ENCODE measurements around the gene TCF3.

The TCF3 gene

DNA sequence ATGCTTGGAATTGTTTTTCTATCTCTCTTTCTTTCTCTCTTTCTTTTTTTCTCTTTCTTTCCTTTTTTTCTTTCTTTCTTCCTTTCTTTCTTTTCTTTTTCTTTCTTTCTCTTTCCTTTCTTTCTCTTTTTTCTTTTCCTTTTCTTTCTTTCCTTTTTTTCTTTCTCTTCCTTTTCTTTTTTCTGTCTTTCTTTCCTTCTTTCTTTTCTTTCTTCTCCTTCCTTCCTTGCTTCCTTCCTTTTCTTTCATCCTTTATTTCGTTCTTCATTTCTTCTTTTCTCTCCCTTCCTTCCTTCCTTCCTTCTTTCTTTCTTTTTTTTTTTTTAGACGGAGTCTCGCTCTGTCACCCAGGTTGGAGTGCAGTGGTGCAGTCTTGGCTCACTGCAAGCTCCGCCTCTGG, 82.4 kb downstream of the TCF3 start:
- H3K27me3 ChIP-seq (ENCODE audit: insufficient read depth, low read length): peaks cover 26% of the 10 kb centered on the region
- no peak overlapping the region for H3K4me3 ChIP-seq (ENCODE audit: low read length)
- H3K36me3 ChIP-seq (ENCODE audit: insufficient read depth, low read depth, low read length): peaks cover 1% of the 10 kb centered on the region; the same call in 1 of the 2 replicates
- H3K9ac ChIP-seq (ENCODE audit: low read depth, low read length): no peak overlapping the region
- peaks cover 3% of the 10 kb centered on the region; the same call in 1 of the 2 replicates for H3K9me3 ChIP-seq (ENCODE audit: insufficient read depth, low read depth, low read length)
- no peaks in the 10 kb centered on the region for H3K4me1 ChIP-seq (ENCODE audit: insufficient read depth, low read length)
- H3K27ac ChIP-seq (ENCODE audit: low read length): no peak overlapping the region

GRCh38 chr19:1568320-1569019, 83.9 kb downstream of the TCF3 start, which contains the start of gene MEX3D:
Gene MEX3D (minus strand): TSS chr19:1568325. CDS start chr19:1568058, 267 bp downstream.
- H3K9me3 ChIP-seq (ENCODE audit: insufficient read depth, low read depth, low read length): peaks cover 3% of the 10 kb centered on the region; the same call in 1 of the 2 replicates
- peak within 1 kb of the TSS; percentile 77; the same call in 1 of the 2 replicates for H3K4me3 ChIP-seq (ENCODE audit: low read length)
- peaks cover 8% of the 10 kb centered on the region; the same call in 1 of the 2 replicates for H3K36me3 ChIP-seq (ENCODE audit: insufficient read depth, low read depth, low read length)
- H3K27ac ChIP-seq (ENCODE audit: low read length): peak within 1 kb of the TSS; percentile 76
- H3K27me3 ChIP-seq (ENCODE audit: insufficient read depth, low read length): peaks cover 26% of the 10 kb centered on the region
- peak within 1 kb of the TSS; percentile 91 for H3K9ac ChIP-seq (ENCODE audit: low read depth, low read length)
- H3K4me1 ChIP-seq (ENCODE audit: insufficient read depth, low read length): no peaks in the 10 kb centered on the region

GRCh38 chr19:1567848-1568227, 84.6 kb downstream of the TCF3 start:
- Histone ChIP-seq H3K27ac (ENCODE audit: low read length) (no peak overlapping the region), H3K9ac (ENCODE audit: low read depth, low read length) (no peak overlapping the region), H3K4me3 (ENCODE audit: low read length) (no peak overlapping the region), H3K4me1 (ENCODE audit: insufficient read depth, low read length) (no peaks in the 10 kb centered on the region), H3K27me3 (ENCODE audit: insufficient read depth, low read length) (peaks cover 26% of the 10 kb centered on the region), H3K9me3 (ENCODE audit: insufficient read depth, low read depth, low read length) (peaks cover 3% of the 10 kb centered on the region; the same call in 1 of the 2 replicates), H3K36me3 (ENCODE audit: insufficient read depth, low read depth, low read length) (peaks cover 8% of the 10 kb centered on the region; the same call in 1 of the 2 replicates)

- no peaks in the 10 kb centered on the region for H3K4me1 ChIP-seq (ENCODE audit: insufficient read depth, low read length)
- peaks cover 3% of the 10 kb centered on the region; the same call in 1 of the 2 replicates for H3K9me3 ChIP-seq (ENCODE audit: insufficient read depth, low read depth, low read length)
- peak overlapping the region; percentile 91 for H3K9ac ChIP-seq (ENCODE audit: low read depth, low read length)
- H3K27ac ChIP-seq (ENCODE audit: low read length): peak overlapping the region; percentile 76
- peaks cover 8% of the 10 kb centered on the region; the same call in 1 of the 2 replicates for H3K36me3 ChIP-seq (ENCODE audit: insufficient read depth, low read depth, low read length)
- H3K27me3 ChIP-seq (ENCODE audit: insufficient read depth, low read length): peaks cover 26% of the 10 kb centered on the region
- H3K4me3 ChIP-seq (ENCODE audit: low read length): peak overlapping the region; percentile 77; the same call in 1 of the 2 replicates
These were observed 85.1 kb downstream of the TCF3 start for GRCh38 chr19:1567116-1567847.

GRCh38 chr19:1566392-1567115, 85.9 kb downstream of the TCF3 start:
- peaks cover 8% of the 10 kb centered on the region; the same call in 1 of the 2 replicates for H3K36me3 ChIP-seq (ENCODE audit: insufficient read depth, low read depth, low read length)

DNA sequence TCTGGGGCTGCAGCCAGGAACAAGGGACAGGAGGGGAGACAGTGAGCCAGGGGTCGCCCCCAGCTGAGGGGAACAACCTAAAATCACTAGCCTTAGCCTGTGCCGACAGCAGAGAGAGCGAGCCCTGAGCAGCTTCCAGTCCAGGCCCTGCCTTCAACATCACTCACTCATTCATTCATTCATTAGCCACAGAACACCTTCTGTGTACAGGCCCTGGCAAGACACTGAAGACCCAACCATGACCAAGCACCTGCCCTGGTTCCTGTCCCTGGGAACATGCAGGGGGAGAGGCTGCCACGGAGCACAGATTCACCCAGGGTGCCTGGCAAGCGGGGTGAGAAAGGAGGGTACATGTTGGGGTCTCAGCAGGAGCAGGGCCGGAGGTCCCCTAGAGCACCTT, 89.2 kb downstream of the TCF3 start:
- no peak overlapping the region for H3K9ac ChIP-seq (ENCODE audit: low read depth, low read length)

More at GRCh38 chr19:1566392-1567115, 85.9 kb downstream of the TCF3 start:
- peaks cover 3% of the 10 kb centered on the region; the same call in 1 of the 2 replicates for H3K9me3 ChIP-seq (ENCODE audit: insufficient read depth, low read depth, low read length)
- peaks cover 26% of the 10 kb centered on the region for H3K27me3 ChIP-seq (ENCODE audit: insufficient read depth, low read length)
- peak overlapping the region; percentile 76 for H3K27ac ChIP-seq (ENCODE audit: low read length)
- H3K4me3 ChIP-seq (ENCODE audit: low read length): peak overlapping the region; percentile 77
- peak overlapping the region; percentile 91 for H3K9ac ChIP-seq (ENCODE audit: low read depth, low read length)
- H3K4me1 ChIP-seq (ENCODE audit: insufficient read depth, low read length): no peaks in the 10 kb centered on the region

DNA sequence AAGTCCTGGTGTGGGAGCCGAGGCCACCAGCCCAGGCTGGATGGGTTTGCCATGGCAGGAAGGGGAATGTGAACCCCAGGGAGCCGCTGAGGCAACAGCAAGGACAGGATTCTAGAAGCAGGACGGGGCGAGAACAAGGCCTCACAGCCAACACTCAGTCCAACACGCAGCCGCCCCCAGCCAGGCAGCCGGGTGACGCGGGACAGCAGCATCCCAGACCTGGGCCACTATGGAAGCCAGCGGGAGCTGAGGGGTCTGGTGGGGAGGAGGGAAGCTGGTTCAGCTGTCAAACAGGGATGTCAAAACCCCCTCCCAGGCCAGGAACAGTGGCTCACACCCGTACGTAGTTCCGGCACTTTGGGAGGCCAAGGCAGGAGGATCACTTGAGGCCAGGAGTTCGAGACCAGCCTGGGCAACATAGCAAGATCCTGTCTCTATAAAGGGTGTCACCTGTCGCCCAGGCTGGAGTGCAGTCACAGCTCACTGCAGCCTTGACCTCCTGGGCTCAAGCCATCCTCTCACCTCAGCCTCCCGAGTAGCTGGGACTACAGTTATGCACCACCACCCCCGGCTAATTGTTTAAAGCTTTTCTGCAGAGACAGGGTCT, 91.1 kb downstream of the TCF3 start:
- H3K27ac ChIP-seq (ENCODE audit: low read length): no peak overlapping the region
- H3K4me1 ChIP-seq (ENCODE audit: insufficient read depth, low read length): no peaks in the 10 kb centered on the region
- H3K9me3 ChIP-seq (ENCODE audit: insufficient read depth, low read depth, low read length): no peaks in the 10 kb centered on the region
- H3K9ac ChIP-seq (ENCODE audit: low read depth, low read length): no peak overlapping the region
- no peak overlapping the region for H3K4me3 ChIP-seq (ENCODE audit: low read length)
- H3K27me3 ChIP-seq (ENCODE audit: insufficient read depth, low read length): no peaks in the 10 kb centered on the region
- H3K36me3 ChIP-seq (ENCODE audit: insufficient read depth, low read depth, low read length): peaks cover 21% of the 10 kb centered on the region

More for the DNA sequence above, 89.2 kb downstream of the TCF3 start:
- Histone ChIP-seq H3K36me3 (ENCODE audit: insufficient read depth, low read depth, low read length) (peaks cover 21% of the 10 kb centered on the region), H3K27ac (ENCODE audit: low read length) (no peak overlapping the region), H3K4me3 (ENCODE audit: low read length) (no peak overlapping the region), H3K27me3 (ENCODE audit: insufficient read depth, low read length) (no peaks in the 10 kb centered on the region), H3K4me1 (ENCODE audit: insufficient read depth, low read length) (no peaks in the 10 kb centered on the region), H3K9me3 (ENCODE audit: insufficient read depth, low read depth, low read length) (no peaks in the 10 kb centered on the region)

DNA sequence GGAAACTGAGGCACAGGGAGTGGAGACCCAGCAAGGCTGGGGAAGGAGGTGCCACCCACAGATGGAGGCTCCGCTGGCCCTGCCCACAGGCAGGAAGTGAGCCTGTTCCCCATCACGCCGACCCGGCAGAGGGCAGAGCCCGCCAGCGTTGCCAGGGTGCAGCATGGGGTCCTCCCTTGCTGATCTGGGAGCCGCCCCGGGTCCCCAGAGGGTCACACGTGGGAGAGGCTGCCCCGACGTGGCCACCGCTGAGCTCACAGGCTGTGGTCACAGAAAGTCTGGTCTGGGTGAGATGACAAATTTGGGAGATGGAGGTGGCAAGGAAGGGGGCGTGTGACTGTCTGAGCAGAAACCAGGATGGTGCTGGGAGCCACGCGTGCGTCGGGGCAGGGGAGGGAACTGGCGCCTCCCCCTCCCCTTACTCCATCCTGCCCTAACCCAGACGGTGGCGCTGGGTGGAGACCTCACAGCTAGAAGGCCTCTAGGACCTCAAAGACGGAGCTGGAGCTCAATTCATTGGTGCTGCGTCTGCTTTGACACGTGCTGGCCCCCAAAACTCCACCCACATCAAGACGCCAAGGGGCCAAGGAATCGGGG, 92.0 kb downstream of the TCF3 start:
- Histone ChIP-seq H3K9me3 (ENCODE audit: insufficient read depth, low read depth, low read length) (no peaks in the 10 kb centered on the region), H3K27ac (ENCODE audit: low read length) (no peak overlapping the region), H3K9ac (ENCODE audit: low read depth, low read length) (no peak overlapping the region), H3K4me1 (ENCODE audit: insufficient read depth, low read length) (no peaks in the 10 kb centered on the region), H3K4me3 (ENCODE audit: low read length) (no peak overlapping the region), H3K36me3 (ENCODE audit: insufficient read depth, low read depth, low read length) (peaks cover 21% of the 10 kb centered on the region), H3K27me3 (ENCODE audit: insufficient read depth, low read length) (no peaks in the 10 kb centered on the region)

Measured in iPS-20b (cell line).